Measurements from ENCODE around the gene ARHGAP8. TPM values are rescaled to one million over a fixed set of nuclear protein-coding genes. Genes with fewer than 3 reads are reported as not detected.

The ARHGAP8 gene
- total RNA-seq, 1 donor from 2014 or later, result 0.49 TPM

GRCh38 chr22:44764974-44765373 lies 12.6 kb downstream of the ARHGAP8 start:
- no peak for ATAC-seq (ENCODE audit: low read depth)
- intact Hi-C loops (cut with micrococcal nuclease), result no loop called here
- TF ChIP-seq, protein P1, sequence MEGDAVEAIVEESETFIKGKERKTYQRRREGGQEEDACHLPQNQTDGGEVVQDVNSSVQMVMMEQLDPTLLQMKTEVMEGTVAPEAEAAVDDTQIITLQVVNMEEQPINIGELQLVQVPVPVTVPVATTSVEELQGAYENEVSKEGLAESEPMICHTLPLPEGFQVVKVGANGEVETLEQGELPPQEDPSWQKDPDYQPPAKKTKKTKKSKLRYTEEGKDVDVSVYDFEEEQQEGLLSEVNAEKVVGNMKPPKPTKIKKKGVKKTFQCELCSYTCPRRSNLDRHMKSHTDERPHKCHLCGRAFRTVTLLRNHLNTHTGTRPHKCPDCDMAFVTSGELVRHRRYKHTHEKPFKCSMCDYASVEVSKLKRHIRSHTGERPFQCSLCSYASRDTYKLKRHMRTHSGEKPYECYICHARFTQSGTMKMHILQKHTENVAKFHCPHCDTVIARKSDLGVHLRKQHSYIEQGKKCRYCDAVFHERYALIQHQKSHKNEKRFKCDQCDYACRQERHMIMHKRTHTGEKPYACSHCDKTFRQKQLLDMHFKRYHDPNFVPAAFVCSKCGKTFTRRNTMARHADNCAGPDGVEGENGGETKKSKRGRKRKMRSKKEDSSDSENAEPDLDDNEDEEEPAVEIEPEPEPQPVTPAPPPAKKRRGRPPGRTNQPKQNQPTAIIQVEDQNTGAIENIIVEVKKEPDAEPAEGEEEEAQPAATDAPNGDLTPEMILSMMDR (IDR thresholded peaks at IDR 0.05), result no peak
- no peak overlapping the region for H3K27ac Mint-ChIP-seq
- H3K9me3 Mint-ChIP-seq, result peaks cover 7% of the 10 kb centered on the region
- DNase-seq, result no peak
- H3K36me3 Mint-ChIP-seq (ENCODE audit: low read depth), result no peaks in the 10 kb centered on the region
- ChIA-PET CTCF (no interaction called here), POLR2A (no interaction called here)
- no peak overlapping the region for H3K4me3 Mint-ChIP-seq
- H3K4me1 Mint-ChIP-seq, result no peaks in the 10 kb centered on the region
- H3K27me3 Mint-ChIP-seq, result peaks cover 2% of the 10 kb centered on the region

DNA sequence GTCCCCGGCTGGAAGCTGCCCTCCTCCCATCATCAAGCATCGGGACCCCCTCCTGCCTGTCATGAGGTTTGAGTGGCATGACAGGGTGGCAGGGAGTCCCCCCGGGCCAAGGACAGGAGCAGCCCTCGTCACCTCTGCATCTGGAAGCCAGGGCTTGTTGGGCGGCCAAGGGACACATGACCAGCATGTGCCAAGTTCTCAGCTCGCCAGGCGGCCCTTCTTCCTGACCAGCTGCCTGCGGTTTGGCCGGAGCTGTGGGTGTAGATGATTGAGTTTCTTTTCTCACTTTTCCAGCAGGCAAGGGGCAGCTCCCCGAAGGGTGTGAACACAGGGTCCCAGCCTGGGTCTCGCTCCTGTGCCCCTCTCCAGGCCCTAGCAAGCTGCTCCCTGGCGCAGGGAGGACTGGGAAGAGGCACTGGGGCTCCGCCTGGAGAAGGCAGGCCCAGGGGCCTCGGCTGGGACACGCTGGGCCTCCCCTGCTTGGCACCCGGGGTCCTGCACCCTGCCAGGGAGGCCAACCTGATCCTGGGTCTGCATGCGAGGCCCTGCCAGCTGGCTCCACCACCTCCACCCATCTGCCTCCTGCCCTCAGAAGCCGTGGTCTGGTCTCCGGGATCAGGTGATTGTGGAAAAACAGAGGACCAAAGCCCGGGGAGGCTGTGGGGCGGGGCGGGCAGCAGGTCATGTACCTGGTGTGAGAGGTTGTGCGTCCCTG lies 13.4 kb downstream of the ARHGAP8 start:
- H3K27ac Mint-ChIP-seq, result no peak overlapping the region
- DNase-seq, result no peak
- ChIA-PET CTCF (no interaction called here), POLR2A (no interaction called here)
- H3K27me3 Mint-ChIP-seq, result peaks cover 2% of the 10 kb centered on the region
- no peak overlapping the region for H3K4me3 Mint-ChIP-seq
- no peaks in the 10 kb centered on the region for H3K4me1 Mint-ChIP-seq
- ATAC-seq (ENCODE audit: low read depth), result no peak
- TF ChIP-seq, protein P1 (IDR thresholded peaks at IDR 0.05), result no peak
- H3K36me3 Mint-ChIP-seq (ENCODE audit: low read depth), result no peaks in the 10 kb centered on the region
- H3K9me3 Mint-ChIP-seq, result peaks cover 7% of the 10 kb centered on the region
- intact Hi-C loops (cut with micrococcal nuclease), result no loop called here

DNA sequence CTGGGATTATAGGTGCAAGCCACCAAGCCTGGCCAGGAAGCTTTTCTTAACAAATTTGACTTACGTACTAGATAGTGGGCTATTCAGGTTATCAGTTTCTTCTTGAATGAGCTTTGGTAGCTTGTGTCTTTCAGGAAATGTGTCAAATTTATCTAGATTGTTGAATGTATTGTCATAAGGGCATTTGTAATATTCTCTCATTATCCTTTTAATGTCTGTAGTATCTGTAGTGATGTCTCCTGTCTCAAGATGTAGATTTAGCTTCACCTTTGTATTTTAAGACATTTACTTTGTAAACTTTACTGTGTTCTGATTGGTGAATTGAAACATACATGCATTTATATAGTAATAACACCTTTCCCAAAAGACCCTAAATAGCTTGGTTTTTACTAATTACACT lies 20.7 kb downstream of the ARHGAP8 start:
- H3K4me1 Mint-ChIP-seq, result no peaks in the 10 kb centered on the region
- no peak overlapping the region for H3K27ac Mint-ChIP-seq
- intact Hi-C loops (cut with micrococcal nuclease), result no loop called here
- TF ChIP-seq, protein P1 (IDR thresholded peaks at IDR 0.05), result no peak
- DNase-seq (no peak), ATAC-seq (ENCODE audit: low read depth) (no peak)
- POLR2A ChIA-PET, result no interaction called here
- H3K27me3 Mint-ChIP-seq, result peaks cover 2% of the 10 kb centered on the region
- H3K9me3 Mint-ChIP-seq, result peaks cover 10% of the 10 kb centered on the region
- CTCF ChIA-PET, result no interaction called here
- no peak overlapping the region for H3K4me3 Mint-ChIP-seq
- peaks cover 1% of the 10 kb centered on the region for H3K36me3 Mint-ChIP-seq (ENCODE audit: low read depth)

DNA sequence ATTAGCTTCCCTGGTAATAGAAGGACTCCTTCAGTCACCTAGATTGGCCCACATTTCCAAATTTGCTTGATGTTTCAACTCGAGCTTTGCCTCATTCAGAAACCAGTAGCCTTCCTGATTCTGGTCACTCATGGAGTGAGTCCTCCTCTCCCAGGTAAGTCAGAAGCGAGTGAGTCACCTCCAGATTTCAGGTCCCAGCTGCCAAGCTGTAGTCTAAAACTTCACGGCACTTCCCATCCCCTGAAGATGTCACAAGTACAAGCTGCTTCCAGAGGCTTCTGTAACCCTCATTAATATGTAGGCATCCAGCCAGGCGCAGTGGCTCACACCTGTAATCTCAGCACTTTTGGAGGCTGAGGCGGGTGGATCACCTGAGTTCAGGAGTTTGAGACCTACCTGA lies 23.5 kb downstream of the ARHGAP8 start:
- ATAC-seq (ENCODE audit: low read depth) (no peak), DNase-seq (no peak)
- Mint-ChIP-seq H3K36me3 (ENCODE audit: low read depth) (peaks cover 1% of the 10 kb centered on the region), H3K27me3 (peaks cover 2% of the 10 kb centered on the region), H3K4me1 (no peaks in the 10 kb centered on the region), H3K9me3 (peaks cover 10% of the 10 kb centered on the region), H3K4me3 (no peak overlapping the region), H3K27ac (no peak overlapping the region)
- intact Hi-C loops (cut with micrococcal nuclease), result no loop called here
- ChIA-PET POLR2A (no interaction called here), CTCF (no interaction called here)
- TF ChIP-seq, protein P1 (IDR thresholded peaks at IDR 0.05), result no peak

DNA sequence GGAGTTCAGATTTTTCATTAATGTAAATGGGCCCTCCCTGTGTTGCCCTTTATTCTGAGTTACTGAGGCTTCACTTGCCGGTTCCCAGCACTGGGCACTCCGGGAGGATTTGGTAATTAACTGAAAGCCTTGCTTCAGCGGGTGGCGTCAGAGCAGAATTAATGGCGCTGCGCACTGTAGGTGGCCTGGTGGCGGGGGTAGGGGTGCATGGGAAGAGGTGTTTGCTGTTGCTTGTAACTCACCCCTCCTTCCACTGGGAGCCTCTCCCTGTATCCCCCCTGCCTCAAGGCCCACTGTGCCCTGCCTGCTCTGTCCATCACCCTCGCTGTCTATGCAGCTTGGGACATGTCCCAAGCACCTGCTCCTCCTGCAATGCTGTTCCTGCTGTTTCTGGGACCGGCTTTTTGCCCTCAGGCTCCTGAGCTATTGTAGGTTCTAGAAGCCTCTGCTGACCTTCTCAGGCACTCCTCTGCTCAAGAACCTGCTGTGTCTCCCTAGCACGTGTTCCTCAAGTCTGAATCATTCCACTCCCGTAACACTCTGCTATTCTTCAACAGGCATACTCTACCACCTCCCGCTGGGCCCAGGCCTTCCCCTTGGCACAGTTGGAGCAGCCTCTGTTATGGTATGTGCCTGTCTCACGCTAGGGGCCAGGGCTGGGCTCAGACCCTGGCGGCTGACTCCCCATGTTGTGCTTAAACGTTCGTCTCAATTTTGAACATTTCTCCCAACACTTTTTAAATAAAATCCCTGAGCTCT lies 24.4 kb downstream of the ARHGAP8 start:
- no peak for DNase-seq
- POLR2A ChIA-PET, result no interaction called here
- Mint-ChIP-seq H3K27ac (no peak overlapping the region), H3K27me3 (peaks cover 2% of the 10 kb centered on the region), H3K4me3 (no peak overlapping the region), H3K36me3 (ENCODE audit: low read depth) (peaks cover 1% of the 10 kb centered on the region), H3K4me1 (no peaks in the 10 kb centered on the region), H3K9me3 (peaks cover 9% of the 10 kb centered on the region)
- no peak for ATAC-seq (ENCODE audit: low read depth)
- intact Hi-C loops (cut with micrococcal nuclease), result no loop called here
- CTCF ChIA-PET, result no interaction called here
- TF ChIP-seq, protein P1 (IDR thresholded peaks at IDR 0.05), result no peak
